A673 (cell line): ENCODE results near the gene CYP2D6. TPM values are rescaled to one million over a fixed set of nuclear protein-coding genes. Genes with fewer than 3 reads are reported as not detected.
"Not testable (repeated sequence)": the region's sequence is repeated elsewhere in the genome, so short reads cannot be mapped to it uniquely, and the experiment has no call there.

Source experiments
- BruUV-seq: library from RNA; stranded (reverse); fragments of 400-500 nt; replicated peaks from 2 replicates; lab custom pipeline; 2021; lab: Mats Ljungman, UMichigan
- CTCF ChIA-PET: fragments of 300-600 bp; sonication (Branson Sonifier 250); formaldehyde crosslinking; loops from one replicate; lab custom pipeline; 2022; ENCODE audit warnings: antibody characterized with exemption; lab: Charles Lee
- POLR2A ChIA-PET: fragments of 300-600 bp; sonication (Branson Sonifier 250); formaldehyde crosslinking; loops from one replicate; lab custom pipeline; 2022; ENCODE audit warnings: antibody characterized with exemption; ENCODE audit not compliant: low non-redundant PET; lab: Charles Lee
- DNase-seq: peaks from one replicate; pipeline ENCODE4 v3.0.0-alpha.2; 2015; ENCODE audit warnings: low spot score
- H3K27ac ChIP-seq: fragments of 200-600 bp; sonication (generic); 2 replicates; pipeline ENCODE4 v1.5.1; 2016; ENCODE audit warnings: mixed run types, low read depth, mild to moderate bottlenecking, mixed read lengths, antibody characterized with exemption, low read length; ENCODE audit not compliant: poor library complexity, severe bottlenecking
- H3K27me3 ChIP-seq: fragments of 200-600 bp; sonication (generic); replicated peaks from 2 replicates; pipeline ENCODE4 v1.6.1; 2017; ENCODE audit warnings: mixed run types, low read depth, mild to moderate bottlenecking, mixed read lengths, antibody characterized with exemption, low read length; ENCODE audit not compliant: insufficient read depth, poor library complexity
- H3K36me3 ChIP-seq: fragments of 200-600 bp; sonication (generic); 2 replicates; pipeline ENCODE4 v1.6.1; 2016; ENCODE audit warnings: mixed run types, mild to moderate bottlenecking, mixed read lengths, antibody characterized with exemption, low read length; ENCODE audit not compliant: insufficient read depth, poor library complexity, severe bottlenecking
- H3K4me1 ChIP-seq: fragments of 200-600 bp; sonication (generic); 2 replicates; pipeline ENCODE4 v1.6.1; 2017; ENCODE audit warnings: mixed run types, mild to moderate bottlenecking, mixed read lengths, antibody characterized with exemption, low read length; ENCODE audit not compliant: insufficient read depth, poor library complexity, severe bottlenecking
- H3K4me3 ChIP-seq: fragments of 200-600 bp; sonication (generic); 2 replicates; pipeline ENCODE4 v1.5.1; 2016; ENCODE audit warnings: low read depth, mixed run types, mild to moderate bottlenecking, mixed read lengths, low read length; ENCODE audit not compliant: poor library complexity, severe bottlenecking
- H3K9me3 ChIP-seq: fragments of 200-600 bp; sonication (generic); 2 replicates; pipeline ENCODE4 v1.6.1; 2016; ENCODE audit warnings: mixed run types, low read depth, mild to moderate bottlenecking, mixed read lengths, antibody characterized with exemption, low read length; ENCODE audit not compliant: poor library complexity, severe bottlenecking
- CTCF ChIP-seq: fragments of 300-800, 200-600 bp; sonication (generic); conservative IDR thresholded peaks from 2 replicates; pipeline ENCODE4 v1.5.1; 2017; ENCODE audit warnings: low read depth, mild to moderate bottlenecking, antibody characterized with exemption, low read length, moderate library complexity, mixed read lengths
- EZH2 ChIP-seq: fragments of 200-600 bp; sonication (generic); IDR thresholded peaks from 2 replicates; pipeline ENCODE4 v1.6.1; 2017; ENCODE audit warnings: borderline replicate concordance, low read depth, mild to moderate bottlenecking, mixed read lengths, antibody characterized with exemption, low read length; ENCODE audit not compliant: poor library complexity, severe bottlenecking
- intact Hi-C: fragments of 100-400 bp; cut with micrococcal nuclease; formaldehyde crosslinking; loops from one replicate; pipeline ENCODE4 v1.10.0; 2022; ENCODE audit not compliant: unreplicated experiment
- total RNA-seq: library from RNA; stranded (reverse); gene quantifications from 2 replicates; pipeline ENCODE4 v1.2.3, GENCODE V29; 2021

Gene CYP2D6
- total RNA-seq, 1 experiment from 2014 or later: 2.4 TPM

GRCh38 chr22:42145175-42145574, 14.6 kb upstream of the CYP2D6 start:
- TF ChIP-seq CTCF: no peak
- no peak for TF ChIP-seq EZH2
- Histone ChIP-seq H3K27ac (no peak overlapping the region), H3K36me3 (peaks cover 5% of the 10 kb centered on the region), H3K4me1 (no peaks in the 10 kb centered on the region), H3K9me3 (no peaks in the 10 kb centered on the region), H3K4me3 (no peak overlapping the region), H3K27me3 (no peaks in the 10 kb centered on the region)
- DNase-seq: no peak
- POLR2A ChIA-PET: no interaction called here
- CTCF ChIA-PET: interaction anchor here (0.6 kb wide), 2 partner anchors 437 to 474 kb away, joined by 7 read pairs; no protein-coding TSS in a partner anchor
- BruUV-seq: no TSS peak
- intact Hi-C loops: no loop called here

- H3K4me1 ChIP-seq, POLR2A ChIA-PET, H3K9me3 ChIP-seq, BruUV-seq, H3K36me3 ChIP-seq, DNase-seq, H3K27me3 ChIP-seq, H3K4me3 ChIP-seq, intact Hi-C loops, H3K27ac ChIP-seq: not testable (repeated sequence)
- CTCF ChIA-PET: interaction anchor here (0.6 kb wide), 1 partner anchor 475 kb away, joined by 7 read pairs; no protein-coding TSS in a partner anchor
Measured at GRCh38 chr22:42143859-42144822, 13.5 kb upstream of the CYP2D6 start.

- ChIA-PET CTCF (no interaction called here), POLR2A (no interaction called here)
- BruUV-seq: no TSS peak
- Histone ChIP-seq H3K9me3 (no peaks in the 10 kb centered on the region), H3K27me3 (no peaks in the 10 kb centered on the region), H3K4me3 (no peak overlapping the region), H3K36me3 (peaks cover 6% of the 10 kb centered on the region), H3K27ac (no peak overlapping the region), H3K4me1 (no peaks in the 10 kb centered on the region)
- TF ChIP-seq CTCF (no peak), EZH2 (no peak)
- intact Hi-C loops: no loop called here
- DNase-seq: no peak
Measured at GRCh38 chr22:42142771-42143461, 12.3 kb upstream of the CYP2D6 start.

- intact Hi-C loops, H3K27ac ChIP-seq, H3K9me3 ChIP-seq, H3K4me3 ChIP-seq, DNase-seq, H3K27me3 ChIP-seq, H3K36me3 ChIP-seq, H3K4me1 ChIP-seq, BruUV-seq, CTCF ChIA-PET, POLR2A ChIA-PET: not testable (repeated sequence)
Measured at GRCh38 chr22:42141307-42142057, 10.9 kb upstream of the CYP2D6 start.

- H3K4me1 ChIP-seq, H3K9me3 ChIP-seq, H3K36me3 ChIP-seq, H3K27ac ChIP-seq, CTCF ChIA-PET, H3K27me3 ChIP-seq, intact Hi-C loops, POLR2A ChIA-PET, H3K4me3 ChIP-seq, BruUV-seq, DNase-seq: not testable (repeated sequence)
Measured at GRCh38 chr22:42140153-42140552, 9.5 kb upstream of the CYP2D6 start.
